Activated CD4-positive, alpha-beta T cell treated with anti-CD3 and anti-CD28 coated beads for 4 hours (primary cell): ENCODE measurements around the gene OTX2.

Source experiments
- DNase-seq, 2 donors: peaks; one replicate each; pipeline ENCODE4 v3.0.0-alpha.2; 2020

The OTX2 gene

GRCh38 chr14:56811593-56812363 is 1.5 kb upstream of the OTX2 start:
- no peak for DNase-seq

- no peak for DNase-seq
Measured at GRCh38 chr14:56810836-56811592, 735 bp upstream of the OTX2 start.

GRCh38 chr14:56809270-56810146 is 771 bp downstream of the OTX2 start:
- DNase-seq = no peak

- DNase-seq = no peak
Measured at GRCh38 chr14:56808383-56809269, 1.7 kb downstream of the OTX2 start.

- DNase-seq = no peak
Measured at GRCh38 chr14:56808110-56808382, 2.2 kb downstream of the OTX2 start.

- no peak for DNase-seq
Measured at GRCh38 chr14:56807386-56808109, 2.7 kb downstream of the OTX2 start.

- no peak for DNase-seq
Measured at GRCh38 chr14:56806760-56807159, 3.5 kb downstream of the OTX2 start.

- no peak for DNase-seq
Measured at GRCh38 chr14:56805992-56806727, 4.1 kb downstream of the OTX2 start.

GRCh38 chr14:56805201-56805991 is 4.9 kb downstream of the OTX2 start:
- DNase-seq = no peak

- no peak for DNase-seq
Measured at GRCh38 chr14:56803816-56804535, 6.3 kb downstream of the OTX2 start.

GRCh38 chr14:56801920-56802319 is 8.4 kb downstream of the OTX2 start:
- no peak for DNase-seq

- DNase-seq = no peak
Measured at GRCh38 chr14:56799343-56799645, 11.0 kb downstream of the OTX2 start.

GRCh38 chr14:56798447-56799342 is 11.6 kb downstream of the OTX2 start:
- no peak for DNase-seq

- no peak for DNase-seq
Measured at GRCh38 chr14:56797569-56798446, 12.5 kb downstream of the OTX2 start.

- no peak for DNase-seq
Measured at GRCh38 chr14:56797003-56797568, 13.2 kb downstream of the OTX2 start.

GRCh38 chr14:56796259-56796658 is 14.0 kb downstream of the OTX2 start:
- DNase-seq = no peak

GRCh38 chr14:56795284-56795622 is 15.0 kb downstream of the OTX2 start:
- no peak for DNase-seq
